ENCODE results near the gene ZNF740.

The ZNF740 gene

GRCh38 chr12:53244337-53244736 is 63.8 kb downstream of the ZNF740 start:
- TF ChIP-seq CTCF (conservative IDR thresholded peaks at IDR 0.05; ENCODE audit: low read length): no peak
- H3K4me3 ChIP-seq (ENCODE audit: low read length): no peak overlapping the region
- no peak for DNase-seq (ENCODE audit: low read depth)

All from AG10803 (cell line).